RWPE2 (cell line): Measurements from ENCODE around the gene PLRG1.

Experiments used
- ATAC-seq: fragments of 200-7000 bp; cut with Tn5 transposase; 3 replicates; pipeline ENCODE4 v1.9.1; 2021; ENCODE audit warnings: low read depth
- DNase-seq: peaks from one replicate; pipeline ENCODE4 v3.0.0-alpha.2; 2020; ENCODE audit warnings: low spot score
- H3K27ac ChIP-seq: fragments of 450-650 bp; 2 replicates; pipeline ENCODE4 v1.5.1; 2017; ENCODE audit warnings: mild to moderate bottlenecking; ENCODE audit not compliant: poor library complexity, severe bottlenecking
- H3K27me3 ChIP-seq: fragments of 250-450 bp; sonication (Bioruptor Pico); 2 replicates; pipeline ENCODE4 v1.5.1; 2021; ENCODE audit warnings: mild to moderate bottlenecking, moderate library complexity; ENCODE audit not compliant: insufficient read depth, poor library complexity, severe bottlenecking
- H3K36me3 ChIP-seq: fragments of 250-450 bp; sonication (Bioruptor Pico); 2 replicates; pipeline ENCODE4 v1.5.1; 2020; ENCODE audit warnings: low read depth, mild to moderate bottlenecking, moderate library complexity
- H3K4me1 ChIP-seq: fragments of 250-450 bp; sonication (Bioruptor Pico); 2 replicates; pipeline ENCODE4 v1.5.1; 2021; ENCODE audit warnings: mild to moderate bottlenecking, moderate library complexity; ENCODE audit not compliant: insufficient read depth, poor library complexity, severe bottlenecking
- H3K4me3 ChIP-seq: fragments of 250-450 bp; sonication (Bioruptor Pico); 2 replicates; pipeline ENCODE4 v1.5.1; 2021; ENCODE audit warnings: mild to moderate bottlenecking, moderate library complexity; ENCODE audit not compliant: severe bottlenecking
- H3K9me3 ChIP-seq: fragments of 250-450 bp; sonication (Bioruptor Pico); 2 replicates; pipeline ENCODE4 v1.5.1; 2021; ENCODE audit warnings: mild to moderate bottlenecking, moderate library complexity; ENCODE audit not compliant: severe bottlenecking
- TF ChIP-seq, protein P1 (sequence below): fragments of 450-650 bp; IDR thresholded peaks from one replicate; pipeline ENCODE4 v1.5.1; 2017; ENCODE audit warnings: mild to moderate bottlenecking, moderate library complexity; ENCODE audit not compliant: poor library complexity, severe bottlenecking

The PLRG1 gene

DNA sequence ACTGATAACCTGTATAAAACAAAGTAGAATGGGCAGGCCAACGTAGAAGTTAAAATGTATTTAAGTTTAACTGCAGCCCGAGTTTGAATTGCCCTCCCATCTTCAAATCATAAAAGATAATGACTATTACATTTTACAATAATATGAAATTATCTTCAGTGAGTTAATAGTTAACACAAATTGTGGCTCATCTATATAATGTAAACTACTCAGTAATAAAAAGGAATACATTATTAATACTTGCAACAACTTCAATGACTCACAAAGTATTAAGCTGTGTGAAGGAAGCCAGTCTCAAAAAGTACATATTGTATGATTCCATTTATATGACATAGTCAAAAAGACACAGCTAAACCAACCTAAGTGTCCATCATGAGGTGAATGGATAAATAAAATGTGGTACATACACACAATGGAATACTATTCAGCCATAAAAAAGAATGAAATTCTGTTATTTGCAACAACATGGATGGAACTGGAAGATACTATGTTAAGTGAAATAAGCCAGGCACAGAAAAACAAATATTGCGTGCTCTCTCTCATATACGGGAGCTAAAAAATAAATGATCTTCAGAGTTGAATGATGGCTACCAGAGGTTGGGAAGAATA is 7.8 kb downstream of the PLRG1 start:
- H3K27ac ChIP-seq: no peak overlapping the region
- no peaks in the 10 kb centered on the region for H3K4me1 ChIP-seq
- no peak overlapping the region for H3K4me3 ChIP-seq
- no peaks in the 10 kb centered on the region for H3K27me3 ChIP-seq
- H3K36me3 ChIP-seq: peaks cover 100% of the 10 kb centered on the region
- TF ChIP-seq, protein P1, sequence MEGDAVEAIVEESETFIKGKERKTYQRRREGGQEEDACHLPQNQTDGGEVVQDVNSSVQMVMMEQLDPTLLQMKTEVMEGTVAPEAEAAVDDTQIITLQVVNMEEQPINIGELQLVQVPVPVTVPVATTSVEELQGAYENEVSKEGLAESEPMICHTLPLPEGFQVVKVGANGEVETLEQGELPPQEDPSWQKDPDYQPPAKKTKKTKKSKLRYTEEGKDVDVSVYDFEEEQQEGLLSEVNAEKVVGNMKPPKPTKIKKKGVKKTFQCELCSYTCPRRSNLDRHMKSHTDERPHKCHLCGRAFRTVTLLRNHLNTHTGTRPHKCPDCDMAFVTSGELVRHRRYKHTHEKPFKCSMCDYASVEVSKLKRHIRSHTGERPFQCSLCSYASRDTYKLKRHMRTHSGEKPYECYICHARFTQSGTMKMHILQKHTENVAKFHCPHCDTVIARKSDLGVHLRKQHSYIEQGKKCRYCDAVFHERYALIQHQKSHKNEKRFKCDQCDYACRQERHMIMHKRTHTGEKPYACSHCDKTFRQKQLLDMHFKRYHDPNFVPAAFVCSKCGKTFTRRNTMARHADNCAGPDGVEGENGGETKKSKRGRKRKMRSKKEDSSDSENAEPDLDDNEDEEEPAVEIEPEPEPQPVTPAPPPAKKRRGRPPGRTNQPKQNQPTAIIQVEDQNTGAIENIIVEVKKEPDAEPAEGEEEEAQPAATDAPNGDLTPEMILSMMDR: no peak
- no peak for DNase-seq
- no peaks in the 10 kb centered on the region for H3K9me3 ChIP-seq
- ATAC-seq: no peak

DNA sequence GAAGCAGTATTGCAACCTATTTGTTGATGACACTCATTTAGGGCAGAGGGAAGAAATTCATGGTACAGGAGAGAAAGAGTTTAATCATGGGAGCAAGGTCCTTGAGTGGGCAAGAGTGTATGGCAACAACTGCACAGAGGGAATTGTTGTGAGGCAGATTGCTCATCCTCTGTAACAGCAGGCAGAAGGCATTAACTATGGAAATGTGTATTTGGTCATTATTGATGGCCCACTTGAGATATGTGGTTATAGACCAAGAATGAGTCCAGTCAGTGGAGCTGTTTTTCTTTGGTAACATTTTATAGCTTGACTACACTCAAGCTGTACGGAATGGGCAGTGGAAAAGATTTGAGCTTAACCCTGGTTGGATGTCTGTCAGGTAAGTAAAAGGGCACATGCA is 15.9 kb downstream of the PLRG1 start:
- H3K4me3 ChIP-seq: no peak overlapping the region
- H3K4me1 ChIP-seq: peaks cover 8% of the 10 kb centered on the region
- TF ChIP-seq, protein P1: no peak
- no peak for DNase-seq
- ATAC-seq: no peak
- H3K9me3 ChIP-seq: no peaks in the 10 kb centered on the region
- H3K36me3 ChIP-seq: peaks cover 26% of the 10 kb centered on the region
- no peak overlapping the region for H3K27ac ChIP-seq
- no peaks in the 10 kb centered on the region for H3K27me3 ChIP-seq

DNA sequence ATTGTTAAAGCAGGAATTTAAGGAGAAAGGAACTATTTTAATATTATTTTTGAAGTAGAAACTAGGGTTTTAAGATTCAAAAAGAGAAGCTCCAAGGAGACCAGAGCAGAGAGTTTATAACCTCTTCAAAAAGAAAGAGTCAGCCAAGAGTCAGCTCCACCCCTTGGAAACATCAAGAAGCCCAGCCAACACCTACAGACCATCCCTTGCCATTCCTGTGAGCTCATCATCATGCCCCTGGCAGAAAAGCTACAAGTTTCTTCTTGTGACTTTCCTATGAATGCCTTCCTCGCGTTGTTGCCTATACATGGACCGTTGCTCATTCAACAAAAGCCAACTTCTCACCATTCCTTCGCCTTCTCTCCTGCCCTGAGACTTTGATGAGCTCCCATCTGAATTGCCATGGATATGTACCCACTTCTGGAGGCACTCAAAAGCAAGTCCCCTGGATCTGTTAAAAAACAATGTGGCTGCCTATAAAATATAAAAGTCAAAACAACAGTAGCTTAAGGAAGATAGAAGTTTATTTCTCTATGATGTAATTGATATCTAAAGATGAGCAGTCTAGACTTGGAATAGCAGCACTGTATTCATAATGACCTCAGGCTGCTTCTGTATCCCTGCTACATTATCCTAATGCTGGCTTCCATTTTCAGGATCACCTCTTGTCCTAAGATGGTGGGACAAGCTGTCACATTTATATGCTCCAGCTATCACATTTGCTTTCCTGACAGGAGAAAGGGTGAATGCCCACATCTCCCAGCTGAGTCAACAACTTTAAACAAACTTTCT is 20.3 kb downstream of the PLRG1 start:
- Histone ChIP-seq H3K27ac (no peak overlapping the region), H3K27me3 (no peaks in the 10 kb centered on the region), H3K36me3 (no peaks in the 10 kb centered on the region), H3K9me3 (no peaks in the 10 kb centered on the region), H3K4me1 (peaks cover 8% of the 10 kb centered on the region), H3K4me3 (no peak overlapping the region)
- TF ChIP-seq, protein P1: no peak
- ATAC-seq: peak; percentile 80
- DNase-seq: no peak

DNA sequence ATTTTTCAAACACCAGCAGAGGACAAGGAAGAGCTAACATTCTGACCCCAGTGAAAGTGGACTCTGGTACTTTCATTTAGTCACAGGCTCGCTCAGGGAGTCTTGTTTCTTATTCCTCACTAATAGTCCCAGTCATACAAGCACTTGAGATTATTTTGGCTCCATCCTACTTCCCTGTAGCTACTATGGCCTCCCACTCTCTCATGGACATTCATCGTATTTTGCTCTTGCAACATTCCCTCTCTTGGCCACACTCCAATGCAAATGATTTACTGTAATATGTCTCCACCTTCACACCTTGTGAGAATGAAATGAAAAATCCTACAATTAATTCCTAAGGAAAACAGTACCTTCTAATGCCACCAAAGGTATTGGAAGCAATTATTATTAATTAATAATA is 21.3 kb downstream of the PLRG1 start:
- ATAC-seq: no peak

More for the DNA sequence above, 21.3 kb downstream of the PLRG1 start:
- H3K9me3 ChIP-seq: no peaks in the 10 kb centered on the region
- peaks cover 8% of the 10 kb centered on the region for H3K4me1 ChIP-seq
- H3K27me3 ChIP-seq: no peaks in the 10 kb centered on the region
- DNase-seq: no peak
- TF ChIP-seq, protein P1: no peak
- no peak overlapping the region for H3K4me3 ChIP-seq
- no peaks in the 10 kb centered on the region for H3K36me3 ChIP-seq
- H3K27ac ChIP-seq: no peak overlapping the region
